ENCODE data around the gene MYOF. TPM values are rescaled to one million over a fixed set of nuclear protein-coding genes. Genes with fewer than 3 reads are reported as not detected.
A peak's percentile ranks its signal among the peaks of the same experiment; 100 is the strongest.

MYOF gene
- total RNA-seq, 1 donor = 379 TPM

- no peak overlapping the region for H2AFZ ChIP-seq (ENCODE audit: low read length)
- H3K27me3 ChIP-seq (ENCODE audit: insufficient read depth, low read length) = no peaks in the 10 kb centered on the region
- H3K79me2 ChIP-seq (ENCODE audit: insufficient read depth, low read length) = no peaks in the 10 kb centered on the region
- H3K4me3 ChIP-seq (ENCODE audit: insufficient read depth, low read length) = no peak overlapping the region
- H3K9me3 ChIP-seq (ENCODE audit: low read depth, low read length) = no peaks in the 10 kb centered on the region
- H3K27ac ChIP-seq (ENCODE audit: low read depth, low read length) = no peak overlapping the region
- no peak for DNase-seq (ENCODE audit: insufficient read length, low spot score, missing footprints)
- H3K36me3 ChIP-seq (ENCODE audit: insufficient read depth, low read length) = peaks cover 9% of the 10 kb centered on the region
- H3K4me2 ChIP-seq (ENCODE audit: insufficient read depth, low read length) = peak overlapping the region; percentile 4
- no peaks in the 10 kb centered on the region for H4K20me1 ChIP-seq (ENCODE audit: insufficient read depth, low read length)
- no peaks in the 10 kb centered on the region for H3K4me1 ChIP-seq (ENCODE audit: insufficient read depth, low read length)
- no peak for TF ChIP-seq CTCF (IDR thresholded peaks at IDR 0.05; ENCODE audit: extremely low read depth, low read depth, low read length)
Observed at GRCh38 chr10:93299606-93300287, 182.4 kb downstream of the MYOF start.

- no peak overlapping the region for H2AFZ ChIP-seq (ENCODE audit: low read length)
- no peak for TF ChIP-seq CTCF (IDR thresholded peaks at IDR 0.05; ENCODE audit: extremely low read depth, low read depth, low read length)
Observed at GRCh38 chr10:93299195-93299594, 182.9 kb downstream of the MYOF start.

DNA sequence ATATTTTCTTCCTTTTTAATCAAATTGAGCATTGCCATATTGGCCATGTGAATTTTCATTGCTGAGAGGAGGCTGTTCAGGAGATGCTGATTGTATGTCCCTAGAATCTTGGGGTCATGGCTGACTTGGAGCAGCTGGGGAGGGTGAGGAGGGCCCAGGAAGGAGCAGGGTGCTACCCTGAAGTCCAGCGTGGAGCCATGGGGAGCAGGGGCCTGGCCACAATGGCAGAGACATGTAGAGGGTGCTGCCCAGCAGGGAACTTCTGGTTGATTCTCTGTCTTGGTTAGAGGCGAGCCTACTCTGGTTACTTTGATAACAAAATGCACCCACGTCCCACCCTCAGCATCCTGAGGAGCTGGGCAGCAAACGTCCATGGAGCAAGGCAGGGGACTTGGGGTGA is 186.0 kb downstream of the MYOF start:
- no peak overlapping the region for H3K4me2 ChIP-seq (ENCODE audit: insufficient read depth, low read length)
- no peak overlapping the region for H3K27ac ChIP-seq (ENCODE audit: low read depth, low read length)
- TF ChIP-seq CTCF (IDR thresholded peaks at IDR 0.05; ENCODE audit: extremely low read depth, low read depth, low read length) = no peak
- no peaks in the 10 kb centered on the region for H3K9me3 ChIP-seq (ENCODE audit: low read depth, low read length)
- no peak for DNase-seq (ENCODE audit: insufficient read length, low spot score, missing footprints)
- H2AFZ ChIP-seq (ENCODE audit: low read length) = no peak overlapping the region
- H3K27me3 ChIP-seq (ENCODE audit: insufficient read depth, low read length) = no peaks in the 10 kb centered on the region
- H3K36me3 ChIP-seq (ENCODE audit: insufficient read depth, low read length) = no peaks in the 10 kb centered on the region
- H3K79me2 ChIP-seq (ENCODE audit: insufficient read depth, low read length) = no peaks in the 10 kb centered on the region
- peaks cover 4% of the 10 kb centered on the region for H3K4me1 ChIP-seq (ENCODE audit: insufficient read depth, low read length)
- no peaks in the 10 kb centered on the region for H4K20me1 ChIP-seq (ENCODE audit: insufficient read depth, low read length)
- H3K4me3 ChIP-seq (ENCODE audit: insufficient read depth, low read length) = no peak overlapping the region

More at GRCh38 chr10:93299195-93299594, 182.9 kb downstream of the MYOF start:
- H3K79me2 ChIP-seq (ENCODE audit: insufficient read depth, low read length) = no peaks in the 10 kb centered on the region
- no peaks in the 10 kb centered on the region for H3K9me3 ChIP-seq (ENCODE audit: low read depth, low read length)
- H3K27me3 ChIP-seq (ENCODE audit: insufficient read depth, low read length) = no peaks in the 10 kb centered on the region
- no peak overlapping the region for H3K4me2 ChIP-seq (ENCODE audit: insufficient read depth, low read length)
- no peaks in the 10 kb centered on the region for H4K20me1 ChIP-seq (ENCODE audit: insufficient read depth, low read length)
- peaks cover 3% of the 10 kb centered on the region for H3K36me3 ChIP-seq (ENCODE audit: insufficient read depth, low read length)
- H3K27ac ChIP-seq (ENCODE audit: low read depth, low read length) = no peak overlapping the region
- H3K4me1 ChIP-seq (ENCODE audit: insufficient read depth, low read length) = no peaks in the 10 kb centered on the region
- no peak overlapping the region for H3K4me3 ChIP-seq (ENCODE audit: insufficient read depth, low read length)
- no peak for DNase-seq (ENCODE audit: insufficient read length, low spot score, missing footprints)

DNA sequence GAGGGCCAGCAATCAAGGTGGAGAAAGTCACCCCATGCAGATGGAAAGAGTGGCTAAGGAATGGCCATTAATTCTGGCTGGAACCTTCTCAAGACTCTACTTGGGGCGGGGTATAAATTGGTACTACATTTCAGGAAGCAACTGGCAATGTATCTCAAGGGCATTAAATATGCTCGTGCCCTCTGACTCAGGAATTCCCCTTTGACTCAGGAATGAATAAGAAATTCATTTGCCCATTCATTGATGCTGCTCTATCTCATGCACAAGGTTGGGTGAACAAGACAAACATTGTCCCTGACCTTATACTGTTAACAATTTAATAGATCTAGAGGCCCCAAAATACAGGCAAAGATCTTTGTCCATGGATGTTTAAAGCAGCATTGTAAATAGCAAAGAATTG is 188.1 kb downstream of the MYOF start:
- no peaks in the 10 kb centered on the region for H3K36me3 ChIP-seq (ENCODE audit: insufficient read depth, low read length)
- no peak for DNase-seq (ENCODE audit: insufficient read length, low spot score, missing footprints)
- H3K4me2 ChIP-seq (ENCODE audit: insufficient read depth, low read length) = no peak overlapping the region
- H3K4me3 ChIP-seq (ENCODE audit: insufficient read depth, low read length) = no peak overlapping the region
- H3K79me2 ChIP-seq (ENCODE audit: insufficient read depth, low read length) = no peaks in the 10 kb centered on the region
- H2AFZ ChIP-seq (ENCODE audit: low read length) = no peak overlapping the region
- no peaks in the 10 kb centered on the region for H3K27me3 ChIP-seq (ENCODE audit: insufficient read depth, low read length)
- H3K27ac ChIP-seq (ENCODE audit: low read depth, low read length) = no peak overlapping the region
- no peak for TF ChIP-seq CTCF (IDR thresholded peaks at IDR 0.05; ENCODE audit: extremely low read depth, low read depth, low read length)
- H3K4me1 ChIP-seq (ENCODE audit: insufficient read depth, low read length) = peaks cover 4% of the 10 kb centered on the region
- no peaks in the 10 kb centered on the region for H3K9me3 ChIP-seq (ENCODE audit: low read depth, low read length)
- no peaks in the 10 kb centered on the region for H4K20me1 ChIP-seq (ENCODE audit: insufficient read depth, low read length)

Measured in osteoblast (primary cell).